IPS DF 19.7 (cell line): ENCODE results near the gene EPS8.

ENCODE experiments used
- DNase-seq: peaks from one replicate; pipeline ENCODE4 v3.0.0-alpha.2; 2013; ENCODE audit warnings: low read depth, low spot score

EPS8 gene

DNA sequence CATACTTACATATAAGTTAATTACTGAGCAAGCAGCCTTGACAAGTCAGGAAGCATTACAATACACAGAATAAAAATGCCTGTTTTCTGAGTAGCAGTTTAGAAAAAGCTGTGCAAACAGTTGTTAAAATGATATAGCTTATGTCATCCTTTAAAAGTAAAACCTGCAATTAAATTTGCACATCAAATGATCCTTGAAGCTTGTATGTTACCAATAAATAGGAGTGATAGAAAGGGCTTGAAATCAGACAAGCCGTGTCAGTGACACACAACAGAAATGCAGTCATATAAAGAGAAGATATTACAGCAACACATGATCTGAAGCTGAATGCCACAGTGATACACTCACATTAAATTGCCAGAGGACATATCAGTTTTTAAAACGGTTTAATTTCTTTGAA is 70.0 kb downstream of the EPS8 start:
- no peak for DNase-seq

DNA sequence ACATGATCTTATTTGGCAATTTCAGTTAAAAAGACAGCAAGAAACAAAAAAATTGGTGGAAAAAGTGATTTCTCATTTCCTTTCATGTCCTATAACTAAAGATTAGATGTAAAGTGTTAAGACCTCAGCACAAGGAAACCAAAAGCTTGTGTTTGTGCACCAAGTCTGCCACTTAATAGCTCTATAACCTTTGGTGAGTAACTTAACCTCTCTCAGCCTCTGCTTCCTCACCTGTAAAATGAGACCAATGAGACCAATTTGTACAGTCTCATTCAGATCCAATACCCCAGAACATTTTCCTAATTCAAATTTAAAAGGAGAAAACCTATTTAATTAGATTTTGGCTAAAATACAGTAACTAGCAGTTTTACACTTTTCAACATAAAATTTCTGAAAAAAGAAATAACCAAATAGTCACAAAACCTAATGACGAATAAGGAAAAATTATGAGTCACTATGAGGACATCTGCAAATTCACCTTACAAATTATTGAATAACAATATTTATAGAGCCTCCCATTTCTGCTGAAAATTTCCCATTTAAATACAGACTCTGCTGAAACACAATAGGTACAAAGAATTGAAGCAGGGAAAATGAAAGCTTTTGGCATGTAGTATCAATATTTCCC is 71.1 kb downstream of the EPS8 start:
- no peak for DNase-seq

DNA sequence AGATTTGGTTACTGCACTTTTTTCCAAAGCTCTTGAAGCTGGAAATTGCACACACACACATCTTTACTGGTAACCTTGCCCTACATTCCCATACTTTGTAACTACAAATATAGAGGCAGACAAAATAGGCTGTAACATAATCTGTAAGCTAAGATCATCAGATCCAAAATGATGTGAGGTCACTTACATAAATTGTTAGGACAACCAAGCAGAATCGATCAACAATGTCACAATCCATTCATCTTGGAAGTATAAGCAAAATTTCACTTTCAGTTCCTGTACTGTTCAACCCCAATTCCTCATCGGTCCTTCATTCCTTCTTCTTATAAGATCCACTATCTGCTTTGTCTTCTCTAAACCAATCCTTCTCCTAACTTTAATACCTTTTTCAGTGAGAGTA is 72.6 kb downstream of the EPS8 start:
- no peak for DNase-seq

DNA sequence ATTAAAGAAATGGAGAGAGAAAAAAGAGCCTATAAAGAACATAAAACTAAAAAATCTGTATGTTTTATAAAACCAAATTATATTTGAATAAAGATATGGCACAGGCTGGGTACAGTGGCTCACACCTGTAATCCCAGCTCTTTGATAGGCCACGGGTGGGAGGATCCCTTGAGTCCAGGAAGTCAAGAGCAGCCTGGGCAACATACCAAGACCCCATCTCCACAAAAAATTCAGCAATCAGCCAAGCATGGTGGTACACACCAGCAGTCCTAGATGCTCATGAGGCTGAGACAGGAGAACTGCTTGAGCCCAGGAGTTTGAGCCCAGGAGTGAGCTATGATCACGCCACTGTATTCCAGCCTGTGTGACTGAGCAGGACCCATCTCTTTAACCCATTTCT is 74.9 kb downstream of the EPS8 start:
- DNase-seq, result no peak

- DNase-seq, result no peak
These were observed 76.1 kb downstream of the EPS8 start for GRCh38 chr12:15712823-15713660.

GRCh38 chr12:15712160-15712559 is 77.0 kb downstream of the EPS8 start:
- no peak for DNase-seq

DNA sequence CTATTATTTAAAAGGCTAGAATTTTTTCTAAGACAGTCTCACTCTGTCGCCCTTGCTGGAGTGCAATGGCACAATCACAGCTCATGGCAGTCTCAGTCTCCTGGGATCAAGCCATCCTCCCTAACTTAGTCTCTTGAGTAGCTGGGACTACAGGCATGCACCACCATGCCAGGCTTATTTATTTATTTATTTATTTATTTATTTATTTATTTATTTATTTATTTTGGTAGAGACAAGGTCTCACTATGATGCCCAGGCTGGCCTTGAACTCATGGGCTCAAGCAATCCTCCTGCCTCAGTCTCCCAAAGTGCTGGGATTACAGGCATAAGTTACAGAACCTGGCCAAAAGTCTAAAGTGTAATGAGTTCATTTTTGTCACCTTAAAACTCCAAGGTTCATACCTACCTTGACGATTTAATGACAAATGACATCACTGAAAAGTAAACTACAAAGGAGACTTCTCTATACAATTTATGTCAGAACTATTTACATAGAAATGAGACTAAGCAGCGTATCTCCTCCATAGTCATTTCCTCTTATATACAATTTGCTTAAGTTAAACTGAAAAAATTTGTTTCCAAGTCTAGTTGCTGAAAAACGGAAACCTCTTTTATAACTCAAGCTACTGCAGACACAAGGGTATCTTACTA is 78.2 kb downstream of the EPS8 start:
- no peak for DNase-seq

DNA sequence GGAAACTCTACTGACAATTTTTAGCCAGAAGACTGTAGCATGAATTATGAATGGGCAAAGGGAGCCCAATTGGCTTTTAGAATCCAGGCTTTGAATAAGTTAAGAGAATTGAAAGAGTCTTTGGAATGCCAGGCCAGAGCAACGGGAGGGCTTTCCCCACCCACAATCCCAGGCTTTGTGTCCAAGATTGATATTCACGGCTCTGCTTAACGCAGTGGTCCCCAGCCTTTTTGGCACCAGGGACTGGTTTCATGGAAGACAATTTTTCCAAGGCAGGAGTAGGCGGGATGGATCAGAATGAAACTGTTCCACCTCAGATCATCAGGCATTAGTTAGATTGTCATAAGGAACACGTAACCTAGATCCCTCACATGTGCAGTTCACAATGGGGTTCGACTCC is 79.6 kb downstream of the EPS8 start:
- DNase-seq, result no peak

DNA sequence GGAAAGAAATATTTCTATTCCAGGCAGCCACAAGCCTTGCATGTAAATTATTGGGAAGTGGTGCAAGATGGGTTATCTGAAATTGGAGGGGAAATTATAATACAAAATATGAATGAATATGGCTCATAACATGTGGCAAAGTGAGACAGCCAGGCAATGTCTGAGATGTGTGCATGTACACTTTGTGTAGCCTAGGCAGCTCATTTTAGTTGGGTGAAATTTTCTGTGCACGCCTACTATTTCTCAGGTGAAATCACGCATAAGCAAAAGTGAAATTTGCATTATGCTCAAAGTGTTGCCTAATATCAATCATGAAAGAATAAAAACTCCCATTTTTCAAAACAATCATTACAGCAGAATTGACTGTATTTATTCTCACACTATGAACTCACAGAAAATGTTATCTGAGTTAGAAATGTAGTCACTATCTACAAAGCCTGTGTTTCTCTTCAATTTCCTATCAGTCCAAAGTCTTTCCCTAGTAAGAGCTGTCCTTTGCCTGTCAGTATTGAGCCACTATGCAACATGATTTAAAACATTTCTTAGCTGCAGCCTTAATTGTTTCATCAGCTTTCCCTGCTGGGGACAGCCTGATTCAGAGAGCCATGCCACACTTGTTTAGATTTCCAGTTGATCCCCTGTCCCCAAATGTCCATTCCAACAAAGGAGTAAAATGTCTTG is 80.7 kb downstream of the EPS8 start:
- DNase-seq, result no peak

GRCh38 chr12:15707516-15708199 is 81.5 kb downstream of the EPS8 start:
- no peak for DNase-seq

GRCh38 chr12:15706010-15706676 is 83.0 kb downstream of the EPS8 start:
- DNase-seq, result no peak

DNA sequence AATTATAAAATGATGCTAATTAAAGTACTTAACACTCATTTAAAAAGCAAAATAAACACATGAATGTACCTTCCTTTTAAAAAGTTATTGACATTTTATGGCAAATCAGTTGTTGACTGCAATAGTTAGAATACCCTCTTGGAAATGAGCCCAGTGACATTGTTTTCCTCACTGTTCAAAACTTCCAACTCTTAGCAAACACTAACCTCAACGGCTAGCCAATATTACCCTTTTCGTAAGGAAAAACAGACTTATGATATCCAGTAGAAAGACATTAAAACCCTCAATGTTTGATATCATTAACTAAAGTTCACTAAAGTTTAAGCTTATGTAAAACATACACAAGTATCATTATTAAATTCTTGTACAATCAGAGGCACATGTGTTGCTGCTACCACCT is 83.6 kb downstream of the EPS8 start:
- DNase-seq, result no peak

DNA sequence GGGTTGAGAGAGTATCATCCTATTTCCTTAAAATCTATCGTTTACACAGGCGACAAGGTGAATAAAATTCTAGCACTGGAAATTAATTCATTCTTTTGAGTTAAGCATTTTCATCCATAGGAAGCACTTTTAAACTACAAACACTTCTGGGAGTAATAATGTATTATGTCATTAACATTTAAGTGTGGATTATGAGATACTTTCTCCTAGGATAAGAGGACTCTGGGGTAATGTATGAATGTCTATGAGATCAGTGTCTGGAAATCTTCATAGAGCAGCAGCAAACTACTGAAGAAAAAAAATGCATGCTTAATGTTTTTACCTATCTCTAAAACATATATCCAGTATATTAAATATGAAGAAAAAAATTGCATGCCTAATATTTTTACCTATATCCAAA is 86.9 kb downstream of the EPS8 start:
- no peak for DNase-seq

DNA sequence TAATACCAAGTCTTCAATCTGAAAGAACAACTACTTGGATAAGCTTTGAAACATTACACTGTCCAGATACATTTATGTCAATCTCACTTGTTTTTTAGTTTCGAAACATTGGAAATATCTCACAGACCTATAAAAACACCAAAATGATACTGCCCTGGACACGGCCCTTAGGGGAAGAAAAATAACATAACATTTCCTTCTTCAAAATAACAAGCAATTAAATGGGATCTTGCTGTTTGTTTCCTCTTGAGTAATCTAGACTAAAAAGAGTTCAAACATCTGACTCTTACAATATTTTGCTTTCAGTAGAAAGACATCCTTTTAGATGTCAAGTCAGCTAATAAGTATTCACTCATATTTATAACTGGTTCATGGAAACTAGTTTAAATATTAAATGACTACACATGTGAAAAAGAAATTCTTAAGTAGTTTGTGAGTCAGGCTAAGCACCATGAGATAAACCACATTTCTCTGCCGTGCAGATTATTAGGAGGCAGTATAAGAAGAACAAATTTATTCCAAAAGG is 87.5 kb downstream of the EPS8 start:
- DNase-seq, result no peak

DNA sequence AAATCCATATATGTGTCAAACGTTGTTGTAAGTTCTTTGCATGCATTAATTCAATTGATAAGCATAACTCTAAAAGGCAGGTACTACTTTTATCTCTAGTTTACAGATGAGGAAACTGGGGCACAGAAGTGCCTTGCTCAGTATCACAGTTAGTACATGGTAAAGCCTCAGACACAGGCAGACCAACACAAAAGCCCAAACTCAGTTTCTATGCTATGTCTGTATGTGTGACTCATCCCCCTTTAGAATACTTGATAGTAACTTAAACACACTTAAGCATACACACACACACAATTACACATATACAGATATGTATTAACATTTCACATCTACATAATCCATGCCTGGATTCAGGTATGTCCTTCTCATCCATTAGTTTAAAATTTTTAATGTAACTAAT is 88.0 kb downstream of the EPS8 start:
- no peak for DNase-seq

- no peak for DNase-seq
These were observed 88.6 kb downstream of the EPS8 start for GRCh38 chr12:15700595-15700994.

GRCh38 chr12:15699886-15700285 is 89.3 kb downstream of the EPS8 start:
- DNase-seq, result no peak

GRCh38 chr12:15698377-15698871 is 90.8 kb downstream of the EPS8 start:
- DNase-seq, result no peak

- no peak for DNase-seq
These were observed 92.0 kb downstream of the EPS8 start for GRCh38 chr12:15697201-15697600.

DNA sequence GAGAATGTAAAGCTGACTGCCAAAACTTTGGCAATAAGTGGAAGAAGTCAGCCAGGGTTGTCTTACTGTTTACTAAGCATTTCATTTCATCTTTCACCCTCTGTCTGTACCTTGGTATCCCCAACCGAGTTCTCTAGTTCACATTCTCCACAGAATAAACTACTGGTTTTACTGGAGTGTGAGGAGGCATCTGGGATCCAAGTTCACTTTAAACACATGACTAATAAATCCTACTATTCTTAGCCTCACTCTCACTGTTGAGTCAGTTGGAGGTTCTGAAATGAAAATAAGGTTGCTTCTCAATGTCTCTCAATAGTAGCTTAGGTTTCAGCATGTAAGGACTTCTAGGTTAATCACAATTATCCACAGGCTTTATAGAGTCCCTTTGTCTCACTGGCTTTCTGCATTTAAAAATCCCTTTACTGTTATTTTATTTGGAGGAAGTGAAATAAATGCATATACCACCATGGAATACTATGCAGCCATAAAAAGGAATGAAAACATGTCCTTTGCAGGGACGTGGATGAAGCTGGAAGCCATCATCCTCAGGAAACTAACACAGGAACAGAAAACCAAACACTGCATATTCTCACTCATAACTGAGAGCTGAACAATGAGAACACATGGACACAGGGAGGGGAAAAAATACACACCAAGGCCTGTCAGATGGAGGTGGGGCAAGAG is 95.8 kb downstream of the EPS8 start:
- no peak for DNase-seq
